Fibroblast of peridontal ligament (primary cell): ENCODE data around the gene ABHD8.

Experiments used
- DNase-seq: peaks from one replicate; pipeline ENCODE4 v3.0.0-alpha.2; 2010; ENCODE audit errors: extremely low read depth

The ABHD8 gene

DNA sequence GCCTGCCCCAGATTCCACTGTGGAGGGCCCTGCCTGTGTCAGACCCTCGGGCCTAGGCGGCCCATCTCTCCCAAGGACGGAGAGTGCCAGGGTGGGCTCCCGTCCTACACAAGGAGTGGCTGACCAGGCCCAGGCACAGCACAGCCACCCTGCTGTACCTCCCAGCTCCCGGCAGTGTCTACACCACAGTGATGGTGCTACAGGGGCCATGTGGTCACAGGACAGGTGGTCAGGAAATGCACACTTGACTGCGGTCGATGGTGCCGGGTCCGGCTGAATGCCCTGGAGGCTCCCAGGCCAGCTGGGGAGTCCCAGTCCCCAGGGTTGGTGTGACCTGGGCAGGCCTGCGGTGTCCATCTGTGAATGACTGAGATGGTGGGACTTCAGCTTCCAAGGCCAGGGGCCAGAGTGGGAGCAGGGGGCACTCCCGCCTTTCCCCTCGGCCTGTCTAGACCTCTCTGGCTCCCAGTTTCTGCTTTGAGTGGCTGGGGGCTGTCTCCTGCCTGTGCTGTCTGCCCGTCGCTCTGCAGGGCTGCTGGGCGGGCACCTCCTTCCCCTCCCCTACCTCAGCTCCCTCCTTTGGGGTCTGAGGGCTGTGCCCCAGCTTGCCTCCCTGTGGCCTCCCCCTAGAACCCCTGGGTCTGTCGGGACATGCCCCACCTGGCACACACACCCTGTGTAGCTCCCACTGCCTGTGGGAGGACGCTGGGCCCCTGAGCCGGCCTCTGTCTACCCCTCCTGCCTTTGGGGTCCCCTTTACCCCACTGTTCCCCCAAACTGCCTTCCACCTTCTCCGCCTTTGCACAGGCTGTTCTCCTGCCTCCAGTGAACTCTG, 18.6 kb upstream of the ABHD8 start:
- DNase-seq, result no peak

DNA sequence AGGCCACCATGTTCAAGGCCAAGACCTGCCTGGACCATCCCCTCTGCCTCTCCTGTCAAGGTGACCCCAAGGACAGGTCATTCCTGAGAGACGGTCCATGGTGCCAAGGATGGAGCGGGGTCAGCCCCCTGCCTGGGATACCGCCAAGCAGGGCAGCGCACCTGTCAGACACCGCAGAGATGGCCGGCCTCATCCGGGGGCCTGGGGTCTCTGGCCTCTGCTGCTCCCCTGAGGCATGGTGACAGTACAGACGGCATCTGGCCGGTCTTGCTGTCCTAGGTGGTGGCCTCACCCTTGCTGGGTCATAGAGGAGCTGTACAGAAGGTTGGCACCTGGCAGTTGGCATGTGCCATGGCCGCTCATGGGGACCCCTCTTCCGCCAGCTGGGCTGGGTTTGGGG, 17.2 kb upstream of the ABHD8 start:
- DNase-seq, result no peak

DNA sequence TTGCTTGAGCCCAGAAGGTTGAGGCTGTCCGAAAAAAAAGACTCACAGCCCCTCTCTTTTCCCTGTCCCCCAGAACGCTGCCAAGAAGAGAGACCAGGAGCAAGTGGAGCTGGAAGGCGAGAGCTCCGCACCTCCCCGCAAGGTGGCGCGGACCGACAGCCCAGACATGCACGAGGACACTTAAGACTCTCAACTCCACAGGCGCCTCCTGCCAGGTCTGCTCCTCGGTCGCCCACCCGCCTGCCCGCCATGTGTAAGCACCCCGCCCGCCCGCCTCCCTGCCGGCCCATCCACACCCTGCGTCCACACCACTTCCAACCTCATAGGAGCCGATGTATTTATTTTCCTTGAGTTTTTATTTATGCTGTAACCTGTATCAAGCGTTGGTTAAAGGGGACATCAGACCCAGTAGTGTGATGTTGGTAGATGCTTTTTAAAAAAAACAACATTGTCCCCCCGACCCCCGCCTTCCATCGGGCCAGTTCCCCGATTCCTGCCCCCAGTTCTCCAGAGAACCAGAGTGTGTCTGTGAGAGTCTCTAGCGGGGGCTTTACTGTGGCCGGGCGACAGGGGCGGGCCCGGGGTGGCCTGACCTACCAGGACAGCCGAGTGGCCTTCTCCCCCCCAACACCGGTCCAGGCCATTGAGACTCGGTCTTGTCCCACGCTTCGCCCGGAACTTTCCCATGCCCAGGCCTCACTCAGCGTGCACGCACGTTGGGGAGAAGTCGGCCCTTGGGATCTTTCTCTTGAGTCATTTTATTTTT, 16.4 kb upstream of the ABHD8 start:
- DNase-seq, result no peak

DNA sequence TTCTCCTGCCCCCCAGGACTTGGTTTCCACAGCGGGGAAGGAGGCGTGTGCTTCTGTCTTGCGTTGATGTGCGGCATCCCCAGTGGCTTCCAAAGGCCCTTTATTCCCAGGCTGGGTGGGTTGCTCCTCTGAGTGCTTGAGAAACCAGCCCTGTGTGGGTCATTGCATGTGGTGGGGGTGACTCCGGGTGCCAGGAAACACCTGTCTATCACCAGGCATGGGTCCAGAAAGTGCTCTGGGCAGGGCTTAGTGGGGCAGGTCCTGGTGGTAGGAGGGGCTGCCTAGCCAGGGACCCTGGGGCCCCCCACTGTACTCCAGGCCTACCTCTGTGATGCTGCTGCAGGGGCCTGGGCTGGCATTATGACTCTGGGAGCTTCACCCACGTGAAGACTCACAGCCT, 15.7 kb upstream of the ABHD8 start:
- DNase-seq, result no peak

DNA sequence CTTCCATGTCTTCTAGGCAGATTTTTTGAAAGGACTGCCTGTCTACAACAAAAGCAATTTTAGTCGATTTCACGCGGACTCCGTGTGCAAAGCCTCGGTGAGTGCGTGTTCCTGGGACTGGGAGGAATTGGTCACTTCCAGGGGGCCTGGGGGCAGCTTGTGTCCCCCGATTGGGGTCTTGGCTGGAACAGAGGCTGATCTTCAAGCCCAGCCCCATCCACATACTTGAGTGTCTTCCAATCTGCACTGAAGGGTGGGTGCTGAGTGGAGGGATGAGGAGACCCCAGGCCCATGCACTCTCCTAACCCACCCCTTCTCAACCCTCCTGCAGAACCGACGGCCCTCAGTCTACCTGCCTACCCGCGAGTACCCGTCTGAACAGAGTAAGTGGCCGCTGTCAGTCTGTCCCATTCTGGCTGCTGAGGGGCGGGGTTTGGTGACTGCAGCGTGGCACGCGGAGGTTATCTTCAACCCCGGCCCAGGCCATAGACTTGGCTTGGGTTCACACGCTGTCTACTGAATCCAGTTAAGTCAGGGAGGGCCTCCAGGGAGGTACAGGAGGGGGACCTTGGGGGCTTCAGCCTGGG, 10.9 kb upstream of the ABHD8 start:
- DNase-seq, result no peak

DNA sequence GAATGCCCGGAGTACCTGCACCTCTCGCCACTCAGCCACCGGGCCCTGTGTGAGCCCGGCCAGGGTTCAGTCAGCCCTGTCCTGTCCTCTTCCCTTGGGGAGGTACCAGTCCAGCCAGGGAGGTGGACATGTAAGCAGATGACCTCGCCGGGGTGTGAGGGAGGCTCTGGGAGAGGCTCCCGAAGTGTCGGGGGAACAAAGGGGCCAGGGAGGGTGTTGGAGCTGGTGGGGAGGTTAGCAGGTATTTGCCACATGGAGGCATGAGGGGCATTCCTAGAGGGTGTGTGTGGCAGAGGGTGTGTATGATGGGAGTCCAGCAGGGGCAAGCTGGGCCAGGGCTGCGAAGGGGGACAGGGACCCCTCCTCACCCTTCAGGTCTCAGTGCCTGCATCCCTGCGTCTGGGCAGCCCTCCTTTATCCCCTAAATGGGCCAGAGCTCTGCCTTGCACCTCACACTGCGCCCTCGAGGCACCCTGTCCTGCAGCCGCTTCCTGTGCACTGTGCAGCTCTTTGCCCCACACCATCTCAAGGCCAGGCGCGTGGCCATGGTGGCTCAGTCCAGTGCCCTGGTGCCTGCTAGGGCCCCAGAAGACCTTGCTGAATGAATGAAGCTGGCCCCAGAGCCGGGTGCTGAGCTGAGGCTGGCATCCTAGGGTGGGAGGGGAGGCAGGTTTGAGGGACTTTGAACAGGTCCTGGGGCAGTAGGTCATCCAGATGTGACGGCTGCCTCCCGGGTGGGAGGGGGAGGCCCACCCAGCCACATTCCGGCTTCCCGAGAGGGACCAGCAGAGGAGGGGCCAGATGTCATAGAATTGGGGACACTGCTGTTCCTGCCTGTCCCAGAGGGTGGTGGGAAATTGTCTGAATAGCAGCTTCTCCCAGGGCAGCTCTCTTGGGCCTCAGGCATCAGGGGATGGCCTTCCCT, 9.2 kb upstream of the ABHD8 start:
- DNase-seq, result no peak

DNA sequence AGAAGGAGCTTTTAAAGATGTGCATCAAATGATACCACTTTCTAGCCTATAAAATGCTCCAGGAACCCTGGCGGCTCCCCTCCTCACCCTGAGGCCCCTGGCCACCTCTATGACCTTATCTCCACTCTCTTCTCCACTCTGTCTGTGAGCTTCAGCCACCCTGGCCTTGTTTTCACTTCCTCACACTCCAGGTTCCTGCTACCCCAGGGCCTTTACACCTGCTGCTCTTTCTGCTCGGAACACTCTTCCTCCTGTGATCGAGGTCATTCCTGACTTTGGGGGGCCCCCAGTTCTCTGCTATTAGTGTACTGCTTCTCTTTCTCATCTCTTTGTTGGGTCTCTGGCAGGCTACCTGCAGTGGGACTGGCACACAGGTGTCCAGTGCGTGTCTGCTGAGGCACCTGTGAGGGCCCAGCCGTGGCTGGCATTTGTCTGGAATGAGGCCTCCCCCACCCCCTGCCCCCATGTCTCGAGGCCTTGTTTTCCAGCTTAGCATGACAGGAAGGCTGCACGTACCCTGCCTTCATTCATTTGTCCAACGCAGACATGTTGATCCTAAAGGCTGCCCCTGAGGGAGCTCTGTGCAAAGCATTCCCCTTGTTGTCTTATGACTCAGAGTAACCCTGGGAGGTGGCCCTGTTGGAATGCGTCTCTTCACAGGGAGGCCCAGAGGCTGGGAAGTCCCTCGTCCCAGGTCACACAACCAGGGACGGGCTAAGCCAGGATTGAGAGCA, 8.4 kb upstream of the ABHD8 start:
- DNase-seq, result no peak

DNA sequence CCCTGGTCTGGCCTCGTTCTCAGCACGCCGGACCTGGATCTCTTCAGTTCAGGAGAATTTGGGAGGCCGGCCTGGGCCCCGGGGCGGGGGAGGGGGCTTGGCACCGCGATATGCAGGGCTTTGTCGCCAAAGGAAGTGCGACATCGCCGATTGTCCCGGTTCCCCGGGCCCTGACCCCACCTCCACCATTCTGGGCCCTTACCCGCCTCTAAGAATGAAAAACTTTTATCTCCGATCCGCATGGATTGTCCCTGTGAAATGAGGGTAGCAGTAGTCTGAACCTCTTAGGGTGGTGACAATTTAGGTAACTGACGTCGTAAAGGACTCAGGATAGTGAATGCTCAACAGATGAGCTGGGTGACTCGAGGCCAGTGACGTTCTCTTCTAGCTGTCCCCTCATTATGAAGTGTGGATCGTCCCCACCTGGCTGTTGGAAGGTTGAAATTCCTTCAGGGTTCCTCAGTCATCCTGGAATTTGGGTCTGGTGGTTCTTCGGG, 6.8 kb upstream of the ABHD8 start:
- no peak for DNase-seq

DNA sequence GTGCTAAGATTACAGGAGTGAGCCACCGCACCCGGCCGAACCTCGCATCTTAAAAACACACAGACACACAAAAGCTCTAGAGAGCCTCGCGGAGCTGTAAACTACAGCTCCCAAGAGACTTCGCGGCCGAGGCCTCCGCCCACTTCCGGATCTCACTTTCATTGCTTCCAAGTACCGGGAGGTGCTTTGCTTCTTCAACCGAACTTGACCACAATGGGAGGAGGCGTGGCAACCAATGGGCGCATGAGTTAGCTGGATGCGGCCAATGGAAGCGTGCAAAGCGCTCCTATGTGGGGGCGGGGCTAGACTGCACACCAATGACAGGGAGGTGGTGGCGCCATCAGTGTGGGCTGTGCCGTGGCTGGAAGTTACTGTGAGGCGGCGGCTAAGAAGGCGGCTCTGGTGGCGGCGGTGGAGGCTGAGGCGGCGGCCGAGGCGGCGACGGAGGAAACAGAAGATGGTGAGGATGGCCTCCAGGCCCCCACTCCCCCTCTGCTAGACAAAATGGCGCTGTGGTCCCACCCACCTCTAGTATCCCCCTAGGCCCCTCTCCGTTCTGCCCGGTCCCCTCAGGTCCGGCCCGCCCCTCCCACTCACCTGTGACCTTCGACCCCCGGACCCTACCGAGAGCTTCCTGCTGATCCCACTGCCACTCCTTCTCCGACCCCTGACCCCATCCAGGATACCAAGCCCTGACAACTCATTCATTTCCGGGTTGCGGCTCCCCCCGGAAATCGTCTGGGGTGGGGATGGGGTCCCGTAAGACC, 6.2 kb upstream of the ABHD8 start, which contains the start of gene DDA1:
DDA1 (plus strand) TSS at position 366 of the 767 bp plus-strand sequence; CDS start at position 458, 92 bp downstream.
- DNase-seq, result peak; percentile 100

DNA sequence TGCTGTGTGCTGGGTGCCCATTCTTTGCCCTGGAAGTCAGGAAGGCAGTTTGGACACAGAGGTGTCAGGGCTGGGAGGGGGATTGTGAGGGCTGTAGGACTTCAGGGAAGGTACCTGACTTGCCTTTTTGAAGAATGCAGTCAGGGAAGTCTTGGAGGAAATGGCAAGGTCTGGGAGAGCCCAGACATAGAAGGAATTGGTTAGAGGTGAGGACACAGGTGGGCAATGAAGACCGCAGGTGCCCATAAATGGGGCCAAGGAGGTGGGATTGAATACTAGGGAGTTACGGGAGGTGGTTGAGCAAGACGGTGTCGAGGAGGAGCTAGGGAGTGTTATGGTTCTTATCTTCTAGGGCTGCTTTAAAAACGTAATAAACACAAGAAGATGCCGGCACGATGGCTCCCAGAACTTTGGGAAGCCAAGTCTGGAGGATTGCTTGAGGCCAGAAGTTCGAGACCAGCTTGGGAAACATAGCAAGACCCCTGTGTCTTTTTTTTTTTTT, 4.7 kb upstream of the ABHD8 start:
- DNase-seq, result no peak

DNA sequence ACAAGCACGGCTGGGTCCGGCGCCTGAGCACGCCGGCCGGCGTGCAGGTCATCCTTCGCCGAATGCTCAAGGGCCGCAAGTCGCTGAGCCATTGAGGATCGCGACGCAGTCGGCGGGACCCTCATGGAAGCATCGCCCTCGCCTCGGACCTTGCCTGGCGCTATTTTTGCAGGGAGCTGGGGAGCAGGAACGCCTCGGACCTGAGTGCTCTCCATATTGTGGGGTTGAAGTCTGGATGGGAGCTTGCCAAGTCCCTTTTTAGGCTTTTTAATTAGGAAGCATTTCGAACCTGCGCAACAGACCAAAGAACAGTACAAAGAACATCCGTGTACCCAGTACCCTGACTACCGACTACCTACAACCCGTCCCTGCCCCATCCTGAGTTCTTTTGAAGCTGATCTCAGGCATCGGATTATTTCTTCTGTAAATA, 3.1 kb upstream of the ABHD8 start:
- no peak for DNase-seq

DNA sequence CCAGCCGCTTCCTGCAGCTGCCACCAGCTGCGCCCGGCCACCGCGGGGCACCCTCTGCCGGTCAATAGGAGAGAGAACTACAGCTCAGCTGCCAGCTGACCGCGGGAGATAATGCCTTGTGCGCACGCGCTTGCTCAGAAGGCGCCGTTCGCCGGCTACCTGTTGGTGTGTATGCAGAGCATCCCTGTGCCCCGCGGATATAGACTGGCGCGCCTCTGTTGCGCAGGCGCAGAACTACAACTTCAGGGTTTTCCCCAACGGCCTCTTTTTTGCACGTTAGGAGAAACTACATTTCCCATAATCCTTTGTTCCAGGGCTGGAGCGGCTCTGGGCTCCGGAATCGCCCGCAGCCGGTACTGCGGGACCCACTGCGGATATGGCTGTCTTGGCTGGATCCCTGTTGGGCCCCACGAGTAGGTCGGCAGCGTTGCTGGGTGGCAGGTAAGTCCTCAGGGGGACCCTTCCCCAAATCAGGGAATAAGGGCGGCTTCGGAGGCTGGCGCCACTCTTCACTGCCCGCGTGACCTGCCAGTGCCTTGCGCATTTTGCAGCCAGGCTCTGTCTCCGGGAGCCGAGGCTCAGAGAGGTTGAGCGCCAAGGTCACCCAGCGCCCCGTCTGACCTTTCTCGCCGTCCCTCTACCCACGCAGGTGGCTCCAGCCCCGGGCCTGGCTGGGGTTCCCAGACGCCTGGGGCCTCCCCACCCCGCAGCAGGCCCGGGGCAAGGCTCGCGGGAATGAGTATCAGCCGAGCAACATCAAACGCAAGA, 2.5 kb upstream of the ABHD8 start, which contains the start of gene MRPL34:
MRPL34 (plus strand) TSS at position 356 of the 768 bp plus-strand sequence; CDS start at position 377, 21 bp downstream.
- DNase-seq, result peak; percentile 97

DNA sequence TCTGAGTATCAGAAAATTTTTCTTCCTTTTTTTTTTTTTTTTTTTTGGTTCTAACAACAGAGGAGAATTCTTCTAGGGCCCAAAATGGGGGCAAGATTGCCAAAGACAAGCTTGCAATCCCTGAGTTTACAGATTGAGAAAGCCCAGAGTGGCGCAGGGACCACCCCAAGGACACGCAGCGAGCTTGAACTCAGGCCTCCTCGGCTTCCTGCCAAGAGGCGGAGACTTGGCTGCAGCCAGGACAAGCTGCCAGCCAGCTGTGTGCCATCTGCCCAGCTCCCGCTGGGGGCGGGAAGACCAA, 1.9 kb upstream of the ABHD8 start:
- DNase-seq, result no peak

DNA sequence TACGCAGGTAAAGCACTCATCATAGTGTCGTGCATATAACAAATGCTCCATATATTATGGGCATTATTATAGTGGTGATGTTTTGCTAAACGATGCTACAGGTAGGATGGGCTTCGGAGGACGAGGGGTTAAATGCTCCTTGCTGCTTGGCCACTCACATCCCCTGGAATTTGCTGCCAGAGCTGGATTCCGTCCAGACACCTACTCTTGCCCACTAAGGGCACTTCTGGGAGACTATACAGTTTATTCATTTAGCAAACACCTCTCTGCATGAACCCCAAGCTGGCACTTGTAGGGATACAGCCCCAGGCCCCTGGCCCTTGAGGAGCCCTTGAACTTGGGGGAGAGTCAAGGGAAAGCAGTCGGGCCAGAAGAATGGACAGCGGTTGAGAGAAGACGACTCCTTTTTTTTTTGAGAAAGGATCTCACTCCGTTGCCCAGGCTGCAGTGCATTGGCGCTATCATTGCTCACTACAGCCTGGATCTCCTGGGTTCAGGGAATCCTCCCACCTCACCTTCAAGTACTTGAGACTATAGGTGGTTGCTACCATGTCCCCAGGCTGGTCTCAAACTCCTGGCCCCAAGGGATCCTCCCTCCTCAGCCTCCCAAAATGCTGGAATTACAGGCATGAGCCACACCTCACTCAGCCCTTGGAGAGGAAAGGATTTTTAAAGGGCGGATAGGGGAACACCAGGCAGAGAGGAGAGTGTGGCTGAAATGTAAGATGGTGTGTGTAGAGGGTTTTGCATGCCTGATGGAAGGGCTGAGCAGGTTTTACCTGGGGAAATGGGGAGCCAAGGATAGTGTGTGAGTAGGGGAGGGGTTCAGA, 1.4 kb upstream of the ABHD8 start:
- DNase-seq, result no peak

DNA sequence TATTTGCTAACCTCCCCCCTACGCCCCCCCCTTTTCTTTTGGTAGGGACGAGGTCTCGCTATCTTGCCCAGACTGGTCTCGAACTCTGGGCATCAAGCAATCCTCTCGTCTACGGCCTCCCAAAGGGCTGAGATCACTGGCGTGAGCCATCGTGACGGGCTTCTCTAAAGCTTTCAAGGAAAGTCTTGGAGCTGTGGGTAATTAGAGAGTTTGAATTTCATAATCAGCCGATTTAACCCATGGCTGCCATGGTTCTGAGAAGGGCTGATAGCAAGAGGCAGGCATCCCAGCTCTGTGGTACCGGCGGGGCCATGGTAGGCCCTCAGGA, 679 bp upstream of the ABHD8 start:
- DNase-seq, result peak; percentile 57

DNA sequence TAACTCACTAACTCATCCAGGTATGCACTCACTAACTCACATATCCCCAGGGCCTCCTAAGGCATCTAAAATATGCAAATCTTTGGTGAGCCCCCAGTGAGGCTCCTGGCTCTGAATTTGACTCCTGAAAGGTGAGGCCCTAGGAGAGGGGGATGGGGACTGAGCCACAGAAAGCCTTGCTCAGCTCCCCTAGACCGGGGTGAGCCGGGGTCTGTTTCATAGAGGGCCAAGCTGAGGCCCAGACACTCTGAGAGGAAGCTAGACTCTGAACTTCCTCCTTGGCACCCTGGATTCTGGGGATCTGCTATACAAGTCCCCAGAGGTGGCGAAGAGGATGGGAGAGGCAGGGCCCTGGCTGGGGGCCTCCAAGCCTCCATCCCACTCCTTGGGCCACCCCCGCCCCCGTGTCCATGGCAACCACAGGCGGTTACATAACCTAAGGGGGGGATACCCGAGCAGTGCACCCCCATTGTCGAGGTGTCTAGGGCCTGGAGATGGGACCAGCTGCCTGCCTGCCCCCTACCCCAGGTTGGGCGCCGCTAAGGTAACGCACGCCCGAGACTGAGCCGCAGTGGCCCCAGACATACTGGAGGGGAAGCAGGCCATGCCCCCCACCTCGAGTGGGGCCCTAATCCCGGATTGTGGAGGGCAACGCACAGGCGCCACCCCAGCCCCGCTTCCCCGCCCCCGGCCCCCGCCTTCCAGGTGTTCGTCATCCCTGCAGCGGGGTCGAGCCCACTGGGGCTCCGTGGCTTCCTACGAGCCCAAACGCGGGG, 646 bp downstream of the ABHD8 start:
- no peak for DNase-seq

DNA sequence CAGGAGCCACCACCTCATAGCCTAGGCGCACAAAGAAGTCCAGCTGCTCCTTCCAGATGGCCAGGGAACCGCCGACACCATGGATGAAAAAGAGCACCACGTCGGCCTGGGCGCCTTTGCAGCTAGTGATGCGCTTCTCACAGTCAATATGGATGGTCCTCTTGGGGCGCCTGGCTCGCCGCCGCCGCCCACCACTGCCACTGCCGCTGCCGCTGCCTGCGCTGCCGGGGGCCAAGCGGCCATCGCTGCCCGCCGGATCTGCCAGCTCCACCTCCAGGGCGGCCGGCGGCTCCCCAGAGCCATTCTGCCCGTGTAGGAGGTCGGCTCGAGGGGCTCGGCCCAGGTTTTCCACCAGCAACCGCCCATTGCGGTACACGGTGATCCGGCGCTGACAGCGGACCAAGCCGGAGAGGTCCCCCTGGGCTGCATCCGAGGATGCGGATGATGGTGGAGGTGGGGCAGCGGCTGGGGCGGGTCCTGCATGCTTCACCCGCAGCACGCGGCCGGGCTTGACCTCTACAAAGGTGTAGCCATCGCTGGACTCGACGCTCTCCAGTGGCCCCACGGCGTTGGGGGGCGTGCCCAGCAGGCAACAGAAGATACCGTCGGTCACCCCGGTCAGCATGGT, 2.1 kb downstream of the ABHD8 start:
- DNase-seq, result no peak
